DLD1 (cell line): ENCODE data around the gene ALDOA.

ENCODE experiments used
- in situ Hi-C: cut with HindIII; loops from 2 replicates; pipeline ENCODE4 v1.10.0; 2017; ENCODE audit warnings: low sequenced_read_pairs

ALDOA gene

GRCh38 chr16:30114411-30114810 is 48.9 kb downstream of the ALDOA start:
- in situ Hi-C loops, result no loop called here

DNA sequence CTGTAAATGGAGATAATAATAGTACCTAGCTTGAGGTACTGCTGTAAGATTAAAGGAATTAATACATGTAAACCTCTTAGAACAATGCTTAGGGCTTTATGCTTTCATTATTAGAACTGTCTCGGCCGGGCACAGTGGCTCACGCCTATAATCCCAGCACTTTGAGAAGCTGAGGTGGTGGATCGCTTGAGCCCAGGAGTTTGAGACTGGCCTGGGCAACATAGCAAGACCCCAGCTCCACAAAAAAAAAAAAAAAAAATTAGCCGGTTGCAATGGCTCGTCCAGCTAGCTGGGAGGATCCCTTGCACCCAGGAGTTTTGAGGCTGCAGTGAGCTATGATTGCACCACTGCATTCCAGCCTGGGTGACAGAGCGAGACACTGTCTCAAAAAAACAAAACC is 49.3 kb downstream of the ALDOA start:
- in situ Hi-C loops, result loop anchor here (5.0 kb wide), 1 partner anchor 38 kb away; the partner anchor contains the start of gene PPP4C

GRCh38 chr16:30115238-30115637 is 49.7 kb downstream of the ALDOA start:
- in situ Hi-C loops, result loop anchor here (5.0 kb wide), 1 partner anchor 38 kb away; the partner anchor contains the start of gene PPP4C

- in situ Hi-C loops, result loop anchor here (5.0 kb wide), 1 partner anchor 39 kb away; the partner anchor contains the start of gene PPP4C
These were observed 51.0 kb downstream of the ALDOA start for GRCh38 chr16:30116291-30117207.

- in situ Hi-C loops, result loop anchor here (5.0 kb wide), 1 partner anchor 40 kb away; the partner anchor contains the start of gene PPP4C
These were observed 52.2 kb downstream of the ALDOA start for GRCh38 chr16:30117768-30118167.

- in situ Hi-C loops, result loop anchor here (5.0 kb wide), 1 partner anchor 42 kb away; the partner anchor contains the start of gene PPP4C
These were observed 53.9 kb downstream of the ALDOA start for GRCh38 chr16:30119428-30119827.
